NCI-H2107 treated with DMSO at 0.1 percent for 48 hours (cell line): Measurements from ENCODE around the gene DUSP5.

Experiments
- DNase-seq: peaks from one replicate; lab custom pipeline; 2025; ENCODE audit not compliant: unreplicated experiment; lab: John Stamatoyannopoulos, UW

The DUSP5 gene

DNA sequence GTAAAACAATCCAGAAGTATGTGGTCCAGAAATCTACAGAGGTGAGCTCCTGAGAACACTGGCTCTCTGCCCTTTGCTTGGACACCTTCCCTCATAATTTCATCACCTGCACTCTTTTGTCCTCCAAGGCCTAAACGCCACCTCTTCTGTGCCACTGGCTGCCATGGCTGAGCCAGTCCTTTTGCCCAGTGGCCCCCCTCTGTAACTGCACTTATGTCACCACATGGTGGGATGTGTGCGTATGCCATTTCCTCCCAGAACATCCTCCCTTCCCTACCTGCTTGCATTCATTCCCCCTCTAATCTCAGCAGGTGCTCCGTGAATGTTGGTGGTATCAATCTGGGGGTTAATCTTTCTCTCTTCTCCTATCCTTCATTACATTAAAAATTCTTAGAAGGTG is 17.3 kb upstream of the DUSP5 start:
- DNase-seq: no peak

DNA sequence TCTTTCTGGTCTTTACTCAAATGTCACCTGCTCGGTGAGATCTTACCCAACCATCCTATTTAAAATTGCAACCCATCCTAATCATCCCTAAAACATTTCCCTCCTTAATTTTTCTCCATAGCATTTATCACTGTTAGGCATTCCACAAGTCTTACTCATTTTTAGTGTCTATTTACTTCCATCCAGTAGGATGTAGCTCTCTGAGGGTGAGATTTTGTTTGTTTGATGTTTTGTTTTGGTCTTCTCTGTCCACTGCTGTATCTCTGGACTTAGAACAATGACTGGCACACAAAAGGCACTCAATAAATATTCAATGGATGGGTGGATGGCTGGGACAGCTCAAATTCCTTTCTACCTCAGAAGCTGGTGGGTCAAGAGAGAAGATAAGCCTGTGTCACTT is 15.8 kb upstream of the DUSP5 start:
- DNase-seq: no peak

DNA sequence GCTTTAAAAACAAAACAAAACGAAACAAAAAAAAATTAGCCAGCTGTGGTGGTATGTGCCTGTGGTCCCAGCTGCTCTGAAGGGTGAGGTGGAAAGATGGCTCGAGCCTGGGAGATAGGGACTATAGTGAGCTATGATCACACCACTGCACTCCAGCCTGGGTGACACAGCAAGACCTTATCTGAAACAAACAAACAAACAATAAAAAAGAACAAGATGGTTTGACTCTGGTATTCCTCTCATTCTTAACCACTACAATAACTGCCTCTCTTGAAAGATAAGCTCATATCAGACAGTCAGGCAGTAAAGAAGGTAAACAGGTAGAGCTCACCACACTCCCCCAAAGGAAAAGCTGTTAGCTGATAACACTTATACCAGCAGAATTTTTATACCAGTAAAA is 14.1 kb upstream of the DUSP5 start:
- DNase-seq: no peak

DNA sequence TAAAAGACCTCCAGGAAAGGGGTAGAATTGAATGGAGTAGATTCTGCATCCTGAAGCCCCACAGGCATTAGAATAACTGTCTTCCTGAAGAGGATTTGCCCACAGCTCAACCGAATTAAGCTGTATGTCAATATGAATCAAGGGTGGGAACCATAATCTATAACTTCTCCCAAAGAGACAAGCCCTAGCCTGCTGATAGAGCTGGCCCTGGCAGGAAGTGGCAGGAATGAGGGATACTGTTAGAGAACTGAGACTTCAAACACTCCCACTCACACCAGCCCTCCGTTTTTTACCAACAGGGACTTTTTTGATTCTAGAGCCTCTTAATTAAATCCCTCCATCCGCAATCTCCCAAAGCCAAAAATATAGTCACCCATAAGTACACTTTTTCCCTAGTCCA is 12.2 kb upstream of the DUSP5 start:
- no peak for DNase-seq

DNA sequence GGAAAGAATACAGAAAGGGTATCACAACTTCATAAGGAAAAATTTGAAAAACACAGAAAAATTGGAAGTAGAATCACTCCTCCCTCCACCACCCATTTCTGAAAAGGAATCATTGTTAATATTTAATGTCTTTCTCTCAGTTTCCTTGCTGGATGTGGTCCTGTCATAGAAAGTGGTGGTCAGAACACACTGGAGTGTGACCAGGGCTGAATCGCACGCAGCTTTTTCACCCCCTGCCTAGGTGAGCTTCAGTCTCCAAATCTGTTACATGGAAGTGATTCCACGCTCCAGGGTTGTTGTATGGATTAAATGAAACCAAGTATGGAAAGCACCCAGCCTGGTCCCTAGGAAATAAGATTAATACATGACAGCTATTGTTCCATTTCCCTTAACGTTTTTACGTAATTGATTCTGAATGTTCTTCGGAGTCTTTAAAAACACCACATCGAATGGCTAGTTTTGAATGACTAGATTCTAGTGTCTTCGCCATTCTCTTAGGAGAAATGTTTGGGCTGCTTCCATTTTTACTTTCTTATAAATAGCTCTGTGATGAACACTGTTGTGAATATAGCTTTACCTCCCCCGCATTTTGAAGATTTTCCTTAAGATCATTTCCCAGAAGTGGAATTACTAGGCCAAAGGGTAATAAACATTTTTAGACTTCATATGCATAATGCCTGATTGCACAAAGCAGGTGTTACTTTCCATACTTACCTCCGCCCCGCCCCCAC is 10.9 kb upstream of the DUSP5 start:
- no peak for DNase-seq

DNA sequence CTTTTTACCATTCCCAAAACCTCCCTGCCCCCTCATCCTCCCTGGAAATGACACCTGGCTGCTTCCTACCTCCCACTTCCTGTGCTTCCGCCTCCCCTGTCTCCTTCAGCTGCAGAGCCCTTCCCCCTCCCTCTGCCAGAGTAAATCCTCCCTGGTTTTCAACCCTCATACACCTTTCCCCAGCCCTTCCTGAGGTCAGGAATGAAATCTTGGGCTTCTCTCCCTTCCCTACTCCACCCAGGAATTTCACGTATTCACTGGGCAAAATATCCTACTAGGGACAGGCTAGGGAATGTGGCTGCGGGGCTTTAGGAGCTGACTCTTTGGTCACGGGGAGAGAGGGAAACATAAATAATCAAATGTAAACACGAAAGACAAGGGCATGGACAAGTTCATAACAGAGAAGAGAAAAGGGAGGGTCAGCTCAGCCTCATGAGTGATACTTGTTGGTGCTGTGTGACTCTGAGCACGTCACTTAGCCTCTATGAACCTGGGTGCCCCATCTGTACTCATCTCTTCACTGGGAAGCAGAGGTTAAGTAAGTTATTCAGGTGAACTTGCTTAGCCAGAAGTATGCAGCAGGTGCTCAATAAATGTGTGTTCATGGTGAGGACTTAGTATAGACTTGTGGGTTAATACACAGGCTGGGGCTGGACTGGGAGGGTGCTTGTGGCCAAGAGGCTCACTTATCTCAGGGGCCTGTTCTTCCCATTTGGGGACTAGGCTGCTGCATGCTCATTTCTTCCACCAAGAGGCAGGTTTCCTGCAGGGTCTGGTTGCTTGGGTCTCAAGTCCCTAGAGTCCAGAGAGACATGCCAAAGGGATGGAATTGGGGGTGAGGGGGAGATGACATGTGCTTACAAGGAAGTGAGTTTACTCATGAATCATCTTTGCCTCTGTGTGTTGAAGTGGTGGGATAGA is 10.0 kb upstream of the DUSP5 start:
- no peak for DNase-seq

DNA sequence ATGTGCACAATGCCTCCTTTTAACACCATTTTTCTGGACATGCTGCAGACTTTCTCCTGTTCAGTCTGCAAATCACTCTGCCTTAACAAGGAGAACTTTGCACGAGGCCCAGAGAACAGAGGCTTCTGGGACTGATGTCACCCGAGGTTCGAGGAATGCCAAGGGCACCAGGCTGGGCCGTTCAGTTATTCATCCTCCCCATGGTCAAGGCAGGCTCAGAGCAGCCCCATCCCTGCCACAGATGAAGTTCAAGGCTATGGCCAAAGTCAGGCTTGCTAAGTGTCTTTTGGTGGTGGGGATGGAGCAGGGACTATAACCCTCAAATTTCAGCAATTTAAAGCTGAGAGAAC is 9.4 kb upstream of the DUSP5 start:
- no peak for DNase-seq

DNA sequence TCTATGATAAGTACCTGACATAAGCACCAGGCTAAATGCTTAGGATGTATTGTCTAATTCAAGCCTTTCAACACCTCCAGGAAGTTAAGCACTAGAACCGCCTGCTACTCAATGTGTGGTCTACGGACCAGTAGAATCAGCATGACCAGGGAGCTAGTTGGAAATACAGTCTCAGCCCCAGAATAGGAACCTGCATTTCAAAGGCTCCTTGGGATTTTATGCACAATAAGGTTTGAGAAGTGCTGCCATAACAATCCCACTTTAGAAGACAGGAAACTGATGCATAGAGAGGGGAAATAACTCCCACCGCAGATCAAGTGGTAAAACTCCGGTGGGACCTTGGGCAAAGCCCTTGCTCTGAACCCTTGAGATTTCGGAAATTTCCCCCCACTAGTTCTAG is 8.8 kb upstream of the DUSP5 start:
- DNase-seq: no peak

DNA sequence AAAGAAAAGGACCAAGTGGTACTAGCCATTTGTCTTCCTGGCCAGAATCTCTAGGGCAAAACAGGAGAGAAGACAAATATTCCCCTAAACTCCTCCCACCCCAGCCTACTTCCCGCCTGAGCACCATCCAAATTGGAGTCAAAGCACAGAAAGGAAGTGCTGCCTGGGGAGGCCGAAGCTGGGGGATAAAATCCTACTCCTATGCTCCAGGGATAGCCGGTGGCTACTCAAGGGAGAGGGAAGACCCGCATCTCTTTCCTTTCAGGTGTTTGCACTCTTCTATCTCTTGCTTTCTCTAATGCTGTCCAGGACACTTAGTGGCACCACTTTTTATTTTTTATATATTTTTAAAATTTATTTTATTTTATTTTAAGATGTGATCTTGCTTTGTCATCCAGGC is 7.1 kb upstream of the DUSP5 start:
- no peak for DNase-seq

DNA sequence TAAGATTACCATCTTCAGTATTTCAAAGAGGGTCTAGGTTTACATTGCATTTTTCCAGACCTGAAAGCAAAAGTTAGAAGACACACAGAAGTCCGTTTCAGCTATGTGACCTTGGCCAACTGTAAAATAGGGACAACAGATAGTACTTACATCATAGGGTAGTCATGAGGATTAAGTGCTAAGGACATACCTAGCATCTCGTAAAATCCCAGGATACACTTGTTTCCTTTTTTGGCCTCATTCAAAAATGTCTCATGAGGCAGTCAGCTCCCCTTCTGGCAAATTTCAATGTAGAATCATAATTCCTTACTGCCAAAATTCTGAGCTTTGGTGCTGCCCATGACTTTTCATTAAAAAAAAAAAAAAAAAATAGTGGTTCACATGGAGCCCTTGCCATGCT is 6.4 kb upstream of the DUSP5 start:
- DNase-seq: no peak

DNA sequence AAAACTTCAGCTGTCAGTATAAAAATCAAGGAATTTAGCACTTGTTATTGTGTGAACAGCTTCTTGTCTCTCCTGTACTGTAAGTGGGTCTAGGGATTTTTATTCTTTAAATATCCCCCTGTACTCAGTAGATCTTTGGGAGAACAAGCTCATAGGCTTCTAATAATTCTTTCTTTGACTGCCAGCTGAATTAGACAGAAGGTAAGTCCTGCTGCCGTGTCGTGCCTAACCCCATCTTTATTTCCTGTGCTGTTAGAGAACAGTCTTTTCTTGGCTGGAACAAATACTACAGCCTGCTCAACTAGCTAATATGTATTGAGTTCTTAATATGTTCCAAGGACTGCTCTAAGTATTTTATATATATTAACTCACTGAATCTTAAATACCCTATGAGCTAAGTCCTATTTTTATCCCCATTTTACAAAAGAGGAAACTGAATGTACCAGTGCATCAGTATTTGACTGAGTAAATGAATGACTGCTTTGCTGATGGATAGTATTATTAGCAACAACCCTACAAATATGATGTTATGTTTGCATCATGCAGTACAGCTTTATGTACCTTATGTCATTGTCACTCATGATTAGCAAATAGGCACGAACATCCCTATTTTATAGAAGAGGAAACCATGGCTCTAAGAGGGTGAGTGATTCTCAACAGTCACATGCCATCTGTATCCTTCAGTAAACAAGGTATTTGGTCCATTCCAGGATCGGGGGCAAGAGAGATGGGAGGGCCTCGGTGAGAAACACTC is 5.5 kb upstream of the DUSP5 start:
- no peak for DNase-seq

DNA sequence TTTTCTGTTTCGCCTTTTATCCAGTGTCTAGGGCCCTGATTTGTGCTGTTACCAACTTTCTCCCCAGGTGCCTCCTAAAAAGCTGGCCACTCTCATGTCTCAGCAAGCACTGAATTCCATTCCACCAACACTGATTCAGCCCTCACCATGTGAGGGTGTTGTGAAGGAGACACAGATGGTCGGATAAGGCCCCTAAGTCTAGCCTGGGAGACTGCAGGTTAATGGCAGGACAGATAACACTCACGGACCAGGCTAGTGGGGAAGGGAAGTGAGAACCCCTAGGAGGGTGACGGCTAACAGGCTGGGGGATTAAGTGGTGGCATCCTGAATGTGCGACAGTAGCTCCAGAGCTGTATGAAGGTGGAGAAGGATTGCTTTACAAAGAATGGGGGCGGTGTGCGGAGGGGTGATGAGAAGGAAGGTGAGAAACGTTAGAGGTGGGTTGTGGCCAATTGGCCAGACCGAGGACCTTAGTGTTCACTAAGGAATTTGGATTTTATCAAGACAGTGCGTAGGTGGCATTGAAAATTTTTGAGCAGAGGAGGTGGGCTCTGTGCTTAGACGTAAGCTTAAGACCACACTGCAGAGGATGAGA is 3.8 kb upstream of the DUSP5 start:
- no peak for DNase-seq

DNA sequence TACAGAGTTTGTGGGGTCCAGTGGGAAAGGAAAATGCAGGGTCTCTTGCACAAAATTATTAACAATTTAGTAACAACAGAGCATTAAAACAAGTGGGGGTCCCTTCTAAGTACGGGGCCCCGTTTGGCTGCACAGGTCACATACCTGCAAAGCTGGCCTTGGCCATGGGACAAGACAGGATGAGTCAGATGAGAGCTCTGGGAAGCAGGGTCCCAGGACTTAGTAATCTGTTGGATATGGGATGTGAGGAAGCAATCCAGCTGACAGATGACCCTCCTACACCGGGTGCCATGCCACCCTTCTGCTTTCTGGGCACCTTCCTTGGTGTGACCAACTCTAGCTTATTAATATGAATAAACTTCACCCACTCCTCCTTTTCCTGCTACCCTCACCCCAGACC is 3.2 kb upstream of the DUSP5 start:
- DNase-seq: no peak

DNA sequence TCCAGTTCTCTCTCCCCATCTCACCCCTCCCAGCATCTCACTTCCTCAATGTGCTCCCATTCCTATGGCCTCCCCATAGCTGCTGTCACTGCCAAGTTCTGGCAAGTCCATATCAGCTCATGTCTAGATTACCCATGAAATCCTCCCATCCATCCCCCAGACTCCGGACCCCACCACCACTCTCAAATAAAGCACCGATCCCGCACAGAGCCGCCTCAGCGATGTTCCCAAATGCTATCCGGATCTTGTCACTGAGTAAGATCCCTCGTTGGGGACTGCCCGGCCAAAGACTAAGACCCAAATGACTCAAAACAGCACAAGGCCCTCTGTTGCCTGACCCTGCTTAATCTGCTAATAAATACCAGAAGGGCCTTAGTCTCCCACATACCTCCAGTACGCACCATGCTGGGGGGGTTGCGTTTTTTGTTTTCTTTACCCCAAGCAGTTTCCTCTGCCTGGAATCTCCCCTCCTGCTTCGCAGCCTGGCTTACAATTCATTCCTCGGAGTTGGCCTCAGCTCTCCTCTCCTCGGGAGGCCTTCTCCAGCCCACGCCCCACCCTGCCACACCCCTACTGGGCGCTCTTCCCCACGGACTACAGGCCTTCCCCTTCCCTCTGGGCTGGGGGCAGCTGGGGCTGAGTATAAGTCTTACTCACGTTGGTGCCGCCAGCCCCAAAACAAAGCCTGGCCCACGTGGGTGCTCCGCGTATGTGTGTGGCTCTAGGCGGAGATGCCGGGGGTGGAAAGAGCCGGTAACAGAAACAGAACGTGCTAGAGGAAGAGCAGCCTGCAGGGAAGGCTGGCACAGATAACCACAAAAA is 1.8 kb upstream of the DUSP5 start:
- no peak for DNase-seq

DNA sequence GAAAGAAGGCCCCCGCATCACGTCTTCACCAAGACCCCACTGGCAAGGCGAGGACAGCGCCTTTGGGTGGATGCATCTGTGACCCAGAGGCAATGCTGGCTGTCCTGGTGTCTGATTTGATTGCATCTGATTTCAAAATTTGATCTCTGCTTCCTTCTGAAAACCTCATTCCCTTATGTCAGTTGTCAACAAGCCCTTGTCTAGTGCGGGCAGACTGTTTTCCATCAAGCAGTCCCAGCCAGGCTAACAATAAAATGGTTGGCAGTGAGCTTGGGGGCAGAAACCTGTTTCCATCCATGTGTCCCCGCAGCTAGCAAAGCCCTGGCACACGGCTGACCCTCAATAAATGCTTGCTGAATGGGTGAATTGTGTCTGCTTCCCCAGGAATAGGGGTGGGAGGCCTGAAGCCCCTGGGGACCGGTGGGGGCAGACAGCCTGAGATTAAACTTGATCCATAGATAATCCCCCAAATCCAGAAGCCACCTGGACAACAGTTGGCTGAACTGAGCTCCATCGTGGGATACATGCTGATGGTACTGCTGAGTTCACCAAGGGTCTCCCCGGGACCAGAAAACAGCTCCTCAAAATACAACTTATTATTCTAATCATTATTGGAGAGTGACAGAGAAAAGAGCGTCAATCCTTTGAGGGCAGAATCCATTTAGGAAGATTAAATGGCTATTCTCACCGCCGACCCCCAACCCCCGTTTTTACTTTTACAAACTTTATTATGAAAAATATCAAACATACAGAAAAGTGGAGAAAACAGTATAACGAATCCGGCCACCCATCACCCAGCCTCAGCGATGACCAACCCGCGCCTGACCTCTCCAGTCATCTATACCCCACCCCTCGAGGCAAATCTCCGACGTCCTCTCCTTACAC is 912 bp upstream of the DUSP5 start:
- no peak for DNase-seq

DNA sequence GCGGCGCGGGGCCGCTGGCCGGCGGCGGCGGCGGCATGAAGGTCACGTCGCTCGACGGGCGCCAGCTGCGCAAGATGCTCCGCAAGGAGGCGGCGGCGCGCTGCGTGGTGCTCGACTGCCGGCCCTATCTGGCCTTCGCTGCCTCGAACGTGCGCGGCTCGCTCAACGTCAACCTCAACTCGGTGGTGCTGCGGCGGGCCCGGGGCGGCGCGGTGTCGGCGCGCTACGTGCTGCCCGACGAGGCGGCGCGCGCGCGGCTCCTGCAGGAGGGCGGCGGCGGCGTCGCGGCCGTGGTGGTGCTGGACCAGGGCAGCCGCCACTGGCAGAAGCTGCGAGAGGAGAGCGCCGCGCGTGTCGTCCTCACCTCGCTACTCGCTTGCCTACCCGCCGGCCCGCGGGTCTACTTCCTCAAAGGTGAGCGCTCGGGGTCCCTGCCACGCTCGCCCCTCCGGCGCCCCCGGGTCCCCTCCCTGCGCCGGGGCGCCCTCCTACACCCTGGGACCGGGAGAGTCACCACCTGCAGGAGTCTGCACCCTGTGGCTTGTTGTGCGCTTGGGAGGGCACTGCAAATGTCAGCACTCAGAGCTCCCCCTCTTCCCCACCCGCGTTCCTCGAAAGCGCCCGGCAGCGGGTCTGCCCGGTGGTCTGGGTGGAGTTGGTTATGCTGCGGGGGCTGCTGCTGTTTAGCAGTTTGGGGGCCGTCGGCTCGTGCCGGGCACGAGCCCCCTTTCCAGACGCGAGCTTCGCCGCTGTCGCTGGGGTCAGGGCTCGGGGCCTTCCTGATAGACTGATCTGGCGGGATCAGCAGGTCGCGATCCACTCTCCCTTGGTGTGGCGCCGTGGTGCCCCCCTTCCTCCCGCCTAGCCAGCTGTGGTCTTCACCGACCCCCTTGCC is 627 bp downstream of the DUSP5 start:
- DNase-seq: no peak

DNA sequence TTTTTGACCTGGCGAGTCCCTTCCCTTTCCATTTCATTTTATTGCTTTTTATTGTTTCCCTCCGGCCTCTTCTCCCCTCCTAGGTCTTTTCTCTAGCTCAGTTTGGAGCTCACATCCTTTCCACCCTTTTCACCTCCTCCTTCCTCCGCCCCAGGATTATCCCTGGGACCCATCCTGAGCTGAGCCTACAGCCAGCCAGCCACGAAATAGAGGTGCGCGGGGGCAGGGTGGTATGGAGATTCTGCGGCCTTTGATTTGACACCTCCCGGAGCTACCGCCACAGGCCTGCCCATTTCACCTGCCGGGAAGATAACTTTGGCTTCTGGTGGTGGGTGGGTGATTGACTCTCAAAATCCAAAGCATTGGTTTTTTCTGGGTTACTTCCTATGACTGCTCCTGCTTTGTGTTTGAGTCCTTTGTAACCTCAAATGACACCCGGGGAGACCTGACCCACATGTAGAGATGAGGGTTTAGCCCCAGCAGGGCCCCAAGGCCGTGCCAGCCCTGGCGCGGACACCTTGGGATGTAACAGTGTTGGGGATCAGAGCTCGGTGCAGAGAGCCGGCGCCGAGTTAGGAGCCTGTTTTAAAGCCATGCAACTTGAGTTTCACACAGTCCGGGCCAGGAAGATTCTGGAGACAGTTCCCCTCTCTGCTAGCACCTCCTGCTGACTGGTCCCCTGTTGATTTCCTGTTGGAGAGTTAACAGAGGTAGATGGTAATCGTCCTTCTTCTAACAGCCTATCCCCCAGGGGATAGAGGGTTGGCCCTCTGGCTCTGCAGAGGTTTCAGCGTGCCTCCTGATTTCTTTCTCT is 1.5 kb downstream of the DUSP5 start:
- no peak for DNase-seq
